TTC549 (cell line): Measurements from ENCODE around the gene CFAP52.
"Not testable (repeated sequence)": the region's sequence is repeated elsewhere in the genome, so short reads cannot be mapped to it uniquely, and the experiment has no call there.

ENCODE experiments used
- FAIRE-seq: peaks from 2 replicates; lab custom pipeline; 2012; peaks lifted over from hg19 to GRCh38; lab: Jason Lieb, UNC

Gene CFAP52

DNA sequence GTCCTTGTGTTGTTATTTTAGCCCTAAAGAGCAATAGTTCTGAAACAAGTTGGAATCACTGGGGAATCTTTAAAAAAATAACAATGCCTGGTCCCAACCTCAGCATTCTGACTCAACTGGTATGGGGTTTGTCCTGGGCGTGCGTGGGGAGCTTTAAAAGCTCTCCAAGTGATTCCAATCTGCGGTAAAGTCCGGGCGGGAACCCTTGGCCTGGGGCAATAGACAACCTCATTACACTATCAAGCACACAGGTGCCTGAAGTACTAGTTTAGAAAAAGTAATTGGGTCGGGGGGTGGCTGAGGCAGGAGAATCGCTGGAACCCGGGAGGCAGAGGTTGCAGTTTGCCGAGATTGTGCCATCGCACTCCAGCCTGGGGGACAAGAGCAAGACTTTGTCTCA lies 5.2 kb upstream of the CFAP52 start:
- FAIRE-seq = no peak

DNA sequence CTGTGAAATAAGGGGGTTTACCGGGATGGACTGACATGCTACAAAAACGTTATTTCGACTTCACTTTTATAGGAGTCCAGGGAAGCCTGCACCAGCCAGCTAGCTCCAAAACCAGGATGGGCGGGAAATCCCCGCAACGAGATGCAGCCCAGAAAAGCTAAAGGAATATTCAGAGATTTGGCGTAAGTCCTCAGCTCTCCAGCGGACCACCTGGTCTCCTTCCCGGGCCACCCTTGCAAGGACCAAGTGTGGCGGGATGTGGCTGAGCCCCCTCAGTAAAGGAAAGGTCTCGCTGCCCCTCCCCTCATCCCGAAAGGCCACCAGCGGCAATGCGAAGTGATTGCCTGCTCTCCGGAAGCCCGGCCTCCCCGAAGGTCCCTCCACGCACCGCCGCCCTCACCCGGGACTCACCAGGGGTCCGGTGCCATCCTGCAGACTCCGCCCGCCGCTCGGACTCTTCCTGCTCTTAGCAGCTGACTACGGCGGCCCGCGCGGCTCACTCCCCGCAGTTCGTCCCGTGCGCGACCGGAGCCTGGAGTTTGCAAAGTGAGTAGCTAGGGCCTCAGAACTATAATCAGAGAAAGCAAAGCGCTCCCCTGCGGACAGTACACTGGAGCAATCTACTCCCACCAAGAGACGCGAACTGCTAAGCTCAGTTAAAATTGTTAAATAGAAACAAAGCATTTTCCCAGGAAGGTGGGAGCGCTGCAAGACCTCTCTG lies 901 bp upstream of the CFAP52 start, which contains the start of gene STX8:
Gene STX8 (minus strand): TSS at position 440 of the 721 bp plus-strand sequence. CDS start 12 bp downstream, at position 428.
- peak; percentile 39 for FAIRE-seq

DNA sequence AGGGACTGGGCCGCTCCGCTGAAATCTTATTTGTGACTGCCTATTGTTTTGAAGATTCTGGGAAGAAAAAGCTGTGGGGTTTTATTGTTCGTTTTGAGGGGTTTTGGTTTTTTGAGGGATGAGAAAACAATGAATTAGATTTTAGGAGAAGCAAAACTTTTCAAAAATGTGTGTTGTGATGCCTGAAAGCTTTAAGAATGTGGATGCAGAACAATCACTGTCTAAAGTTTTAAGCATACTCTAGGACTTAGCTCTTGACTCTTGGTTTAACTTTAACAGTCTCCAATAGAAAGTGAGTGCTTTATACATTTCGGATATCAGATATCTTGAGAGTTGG lies 899 bp downstream of the CFAP52 start:
- FAIRE-seq = no peak

DNA sequence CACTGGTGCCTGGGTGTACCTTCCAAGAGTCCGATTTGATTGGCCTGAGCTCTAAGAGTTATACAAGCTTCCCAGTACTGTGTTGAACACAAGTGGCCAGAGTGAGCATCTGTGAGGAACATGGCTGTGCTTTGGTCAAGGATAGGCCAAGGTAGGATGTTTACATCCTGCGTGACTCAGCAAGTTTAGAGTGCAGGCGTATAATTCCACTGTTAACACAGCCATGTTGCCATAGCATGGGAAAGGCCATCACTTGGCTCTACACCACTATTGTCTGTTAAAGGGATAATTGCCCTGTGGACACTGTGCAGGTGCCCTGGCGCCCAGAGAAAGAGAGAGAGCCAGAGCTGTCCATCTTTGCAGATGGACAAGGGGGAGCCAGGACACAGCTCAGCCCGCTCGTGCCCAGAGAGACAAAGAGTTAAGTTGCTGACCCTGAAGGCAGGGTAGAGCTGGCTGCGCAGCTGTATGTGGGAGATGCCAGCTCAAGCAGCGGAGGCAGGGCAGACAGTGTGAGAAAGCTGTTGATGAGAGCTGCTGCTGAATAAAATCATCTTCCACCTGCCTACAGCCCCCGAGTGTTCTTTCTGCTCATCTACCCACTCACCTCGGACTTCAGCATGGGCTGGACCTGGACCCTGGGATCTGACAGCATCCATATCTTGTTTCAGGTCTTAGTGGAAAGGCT lies 11.7 kb downstream of the CFAP52 start:
- no peak for FAIRE-seq

DNA sequence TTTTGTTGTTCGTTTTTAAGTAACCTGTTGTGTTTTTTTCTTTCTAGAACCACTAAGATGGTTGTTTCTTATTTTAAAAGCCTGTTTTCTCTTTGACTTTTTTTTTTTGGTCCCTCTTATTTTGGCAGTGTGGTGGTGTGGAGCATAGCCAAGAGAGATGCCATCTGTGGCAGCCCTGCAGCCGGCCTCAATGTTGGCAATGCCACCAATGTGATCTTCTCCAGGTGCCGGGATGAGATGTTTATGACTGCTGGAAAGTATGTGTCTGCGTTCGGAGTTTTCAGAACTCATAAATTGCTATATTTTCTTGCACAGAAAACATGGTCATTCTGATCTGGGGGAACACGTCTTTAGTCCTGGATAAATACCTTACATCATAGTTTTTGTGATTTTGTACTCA lies 17.6 kb downstream of the CFAP52 start:
- FAIRE-seq = no peak

DNA sequence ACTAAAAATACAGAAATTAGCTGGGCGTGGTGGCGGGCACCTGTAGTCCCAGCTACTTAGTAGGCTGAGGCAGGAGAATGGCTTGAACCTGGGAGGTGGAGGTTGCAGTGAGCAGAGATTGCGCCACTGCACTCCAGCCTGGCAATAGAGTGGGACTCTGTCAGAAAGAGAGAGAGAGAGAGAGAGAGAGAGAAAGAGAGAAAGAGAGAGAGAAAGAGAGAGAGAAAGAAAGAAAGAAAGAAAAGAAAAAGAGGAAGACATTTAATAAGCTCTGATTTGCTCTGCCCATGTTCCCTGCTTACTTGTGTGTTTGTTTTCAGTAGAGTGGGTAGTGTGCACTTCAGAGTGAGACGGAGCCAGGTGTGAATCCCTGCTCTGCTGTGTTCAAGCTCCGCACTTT lies 21.2 kb downstream of the CFAP52 start:
- not testable (repeated sequence) for FAIRE-seq

DNA sequence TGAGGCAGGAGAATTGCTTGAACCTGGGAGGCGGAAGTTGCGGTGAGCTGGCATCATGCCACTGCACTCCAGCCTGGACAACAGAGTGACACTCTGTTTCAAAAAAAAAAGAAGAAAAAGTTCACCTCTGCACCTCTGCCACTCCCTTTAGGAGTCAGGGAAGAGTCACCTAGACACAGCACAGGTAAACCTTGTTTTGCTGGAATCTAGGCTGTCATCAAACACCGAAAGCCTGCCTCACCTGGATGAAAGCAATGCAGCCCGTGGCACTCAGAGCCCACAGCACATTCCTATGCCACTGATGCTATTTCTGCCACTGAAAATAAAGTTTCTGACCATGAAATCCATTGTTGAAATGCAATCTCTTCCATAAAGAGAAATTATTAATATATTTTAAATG lies 22.2 kb downstream of the CFAP52 start:
- no peak for FAIRE-seq

DNA sequence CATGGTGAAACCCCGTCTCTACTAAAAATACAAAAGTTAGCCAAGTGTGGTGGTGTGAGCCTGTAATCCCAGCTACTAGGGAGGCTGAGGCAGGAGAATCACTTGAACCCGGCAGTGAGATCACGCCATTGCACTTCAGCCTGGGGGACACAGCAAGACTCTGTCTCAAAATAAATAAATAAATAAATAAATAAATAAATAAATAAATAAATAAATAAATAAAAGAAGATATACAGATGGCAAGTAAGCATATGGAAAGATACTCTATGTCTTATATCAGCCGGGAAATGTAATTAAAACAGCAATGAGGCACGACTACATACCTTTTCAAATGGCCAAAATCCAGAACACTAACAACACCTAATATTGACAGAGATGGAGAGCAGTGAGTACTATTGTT lies 28.1 kb downstream of the CFAP52 start:
- FAIRE-seq = not testable (repeated sequence)

DNA sequence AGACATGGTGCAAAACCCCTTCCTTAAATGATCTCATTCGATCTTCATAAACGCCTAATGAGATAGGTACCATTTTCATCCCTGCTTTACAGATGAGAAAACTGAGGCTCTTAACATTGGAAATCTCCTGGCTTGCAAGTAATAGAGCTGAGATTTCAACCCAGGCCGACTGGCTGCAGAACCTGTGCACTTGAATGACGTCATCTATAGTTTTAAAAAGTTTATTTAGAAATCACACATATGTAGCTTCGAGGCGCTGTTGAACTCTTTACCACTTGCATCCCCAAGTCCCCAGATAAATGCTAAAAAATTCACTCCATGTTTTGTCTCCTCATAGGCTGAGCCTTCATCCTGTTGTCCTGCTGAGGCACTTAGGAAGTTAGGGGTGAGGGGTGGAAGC lies 30.0 kb downstream of the CFAP52 start:
- FAIRE-seq = no peak

DNA sequence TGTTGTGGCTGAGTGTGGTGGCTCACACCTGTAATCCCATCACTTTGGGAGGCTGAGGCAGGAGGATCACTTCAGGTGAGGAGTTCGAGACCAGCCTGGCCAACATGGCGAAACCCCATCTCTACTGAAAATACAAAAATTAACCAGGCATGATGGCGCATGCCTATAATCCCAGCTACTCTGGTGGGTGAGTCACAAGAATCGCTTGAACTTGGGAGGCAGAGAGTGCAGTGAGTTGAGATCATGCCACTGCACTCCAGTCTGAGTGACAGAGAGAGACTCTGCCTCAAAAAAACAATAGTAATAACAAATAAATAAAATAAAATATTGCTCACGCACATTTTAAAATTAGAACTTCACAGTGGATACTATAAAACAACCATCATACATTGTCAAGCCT lies 30.6 kb downstream of the CFAP52 start:
- not testable (repeated sequence) for FAIRE-seq

DNA sequence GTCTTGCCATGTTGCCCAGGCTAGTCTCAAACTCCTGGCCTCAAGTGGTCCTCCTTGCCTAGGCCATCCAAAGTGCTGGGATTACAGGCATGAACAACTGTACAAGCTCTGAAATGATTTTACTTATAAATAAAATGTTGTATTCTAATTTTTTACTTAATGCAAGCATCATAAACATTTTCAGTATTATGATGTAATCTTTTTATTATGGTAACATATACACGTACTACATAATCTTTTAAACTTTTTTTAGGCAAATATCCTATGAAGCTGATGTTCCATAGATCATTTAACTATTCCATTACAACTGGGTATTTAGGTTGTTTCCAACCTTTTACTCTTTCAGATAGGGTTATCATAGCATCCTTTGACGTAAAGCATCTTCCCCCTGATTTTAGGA lies 35.1 kb downstream of the CFAP52 start:
- no peak for FAIRE-seq

DNA sequence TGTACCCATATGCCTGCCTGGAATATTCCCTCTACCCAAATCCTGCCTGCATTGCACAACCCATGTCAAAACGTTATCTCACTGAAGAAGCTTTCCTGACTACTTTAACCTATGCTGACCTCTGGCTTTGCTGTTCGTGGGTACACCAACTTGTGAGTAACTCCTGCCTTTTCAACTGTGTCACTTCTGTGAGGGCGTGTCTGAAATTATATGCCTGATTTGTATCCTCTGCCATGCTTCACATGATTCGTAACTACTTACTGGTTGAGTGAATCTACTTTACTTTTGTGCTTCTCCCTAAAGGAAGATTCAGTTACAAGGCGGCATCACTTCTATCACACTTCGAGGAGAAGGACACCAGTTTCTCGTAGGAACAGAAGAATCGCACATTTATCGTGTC lies 35.6 kb downstream of the CFAP52 start:
- no peak for FAIRE-seq

DNA sequence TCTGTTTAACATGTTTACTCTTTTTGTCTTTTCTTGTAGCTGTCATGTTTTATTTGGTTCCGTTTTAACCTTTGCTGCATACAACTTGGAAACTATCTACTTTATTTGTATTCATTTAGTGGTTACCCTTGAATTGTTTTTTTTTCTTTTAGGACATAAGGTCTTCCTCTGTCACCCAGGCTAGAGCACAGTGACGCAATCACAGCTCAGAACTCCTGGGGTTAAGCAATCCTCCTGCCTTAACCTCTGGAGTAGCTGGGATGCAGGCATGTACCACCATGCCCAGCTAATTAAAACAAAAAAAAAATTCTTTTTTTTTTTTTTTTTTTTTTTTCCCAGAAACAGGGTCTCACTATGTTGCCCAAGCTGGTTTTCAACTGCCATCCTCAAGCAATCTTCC lies 39.0 kb downstream of the CFAP52 start:
- no peak for FAIRE-seq

DNA sequence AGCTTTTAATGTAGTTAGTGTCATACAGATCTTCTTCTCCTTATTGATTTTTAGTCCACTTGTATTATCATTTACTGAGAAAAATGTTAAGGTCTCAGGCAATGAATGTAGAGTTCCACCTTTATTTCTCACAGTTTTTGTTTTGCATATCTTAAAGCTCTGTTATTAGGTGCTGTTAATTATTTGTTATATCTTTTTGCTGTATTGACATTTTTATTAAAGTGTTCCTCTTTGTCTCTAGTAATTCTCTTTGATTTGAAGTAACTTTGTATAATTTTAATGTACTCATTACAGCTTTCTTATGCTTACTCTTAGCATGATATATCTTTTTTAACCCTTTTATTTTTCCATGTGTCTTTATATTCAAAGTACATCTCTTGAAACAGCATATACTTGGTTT lies 46.5 kb downstream of the CFAP52 start:
- FAIRE-seq = no peak

DNA sequence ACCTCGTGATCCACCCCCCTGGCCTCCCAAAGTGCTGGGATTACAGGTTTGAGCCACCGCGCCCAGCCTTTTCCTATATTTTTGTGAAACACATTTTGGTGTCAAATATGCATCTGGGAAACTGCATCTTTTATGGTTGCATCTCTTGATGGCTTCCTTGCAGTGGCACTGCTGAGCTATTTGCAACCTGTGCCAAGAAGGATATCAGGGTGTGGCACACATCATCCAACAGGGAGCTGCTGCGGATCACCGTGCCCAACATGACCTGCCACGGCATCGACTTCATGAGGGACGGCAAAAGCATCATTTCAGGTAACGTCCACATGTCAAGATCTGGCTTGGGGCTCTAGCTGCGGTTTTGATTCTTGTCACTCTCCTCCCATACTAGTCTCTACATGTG lies 52.1 kb downstream of the CFAP52 start:
- no peak for FAIRE-seq

DNA sequence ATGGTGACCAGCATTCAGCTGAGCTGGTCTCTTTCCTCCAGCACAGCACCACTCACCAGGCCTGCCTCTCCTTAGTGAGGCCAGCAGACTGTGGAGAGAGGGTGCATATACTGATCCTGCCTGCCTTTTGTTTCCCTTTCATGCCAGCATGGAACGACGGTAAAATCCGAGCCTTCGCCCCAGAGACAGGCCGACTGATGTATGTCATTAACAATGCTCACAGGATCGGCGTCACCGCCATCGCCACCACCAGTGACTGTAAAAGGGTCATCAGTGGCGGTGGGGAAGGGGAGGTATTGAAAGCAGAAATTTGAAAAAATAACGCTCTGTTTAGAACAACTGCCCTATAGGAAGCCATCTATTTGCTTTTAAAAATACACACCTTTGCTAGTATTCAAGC lies 56.3 kb downstream of the CFAP52 start:
- no peak for FAIRE-seq

DNA sequence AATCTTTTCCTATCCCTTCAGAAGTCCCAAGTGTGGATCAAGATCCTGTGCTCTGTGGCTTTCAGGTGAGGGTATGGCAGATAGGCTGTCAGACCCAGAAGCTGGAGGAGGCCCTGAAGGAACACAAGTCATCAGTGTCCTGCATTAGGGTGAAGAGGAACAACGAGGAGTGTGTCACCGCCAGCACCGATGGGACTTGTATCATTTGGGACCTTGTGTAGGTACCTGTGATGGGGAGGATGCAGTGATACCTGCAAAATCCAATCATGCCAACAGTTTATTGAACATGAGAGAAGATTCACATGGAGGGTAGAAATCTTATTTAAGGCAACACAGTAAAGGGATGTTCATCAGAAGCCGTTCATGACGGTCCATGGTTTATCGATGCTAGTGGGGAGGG lies 58.9 kb downstream of the CFAP52 start:
- no peak for FAIRE-seq

DNA sequence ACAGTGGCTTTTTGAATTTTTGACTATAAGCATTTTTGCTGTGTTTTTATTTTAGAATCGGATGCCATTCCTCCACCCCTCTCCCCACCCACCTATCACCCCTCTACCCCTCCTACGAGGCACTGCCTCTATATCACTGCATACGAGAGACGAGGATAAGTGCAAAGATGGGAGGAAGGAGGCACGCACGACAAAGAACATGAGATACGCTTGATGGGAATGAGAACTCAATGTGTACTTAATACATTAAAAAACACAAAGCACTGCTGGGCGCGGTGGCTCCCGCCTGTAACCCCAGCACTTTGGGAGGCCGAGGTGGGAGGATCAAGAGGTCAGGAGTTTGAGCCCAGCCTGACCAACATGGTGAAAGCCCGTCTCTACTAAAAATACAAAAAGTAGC lies 60.1 kb downstream of the CFAP52 start:
- FAIRE-seq = no peak

DNA sequence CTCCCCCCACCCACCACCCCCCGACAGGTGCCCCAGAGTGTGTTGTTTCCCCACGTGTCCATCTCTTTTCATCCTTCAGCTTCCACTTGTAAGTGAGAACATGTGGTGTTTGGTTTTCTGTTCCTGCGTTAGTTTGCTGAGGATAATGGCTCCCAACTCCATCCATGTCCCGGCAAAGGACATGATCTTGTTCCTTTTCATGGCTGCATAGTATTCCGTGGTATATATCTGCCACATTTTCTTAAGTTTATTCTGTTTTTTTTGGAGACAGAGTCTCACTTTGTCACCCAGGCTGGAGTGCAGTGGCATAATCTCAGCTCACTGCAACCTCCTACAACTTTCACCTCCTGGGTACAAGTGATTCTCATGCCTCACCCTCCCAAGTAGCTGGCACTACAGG lies 63.9 kb downstream of the CFAP52 start:
- not testable (repeated sequence) for FAIRE-seq

DNA sequence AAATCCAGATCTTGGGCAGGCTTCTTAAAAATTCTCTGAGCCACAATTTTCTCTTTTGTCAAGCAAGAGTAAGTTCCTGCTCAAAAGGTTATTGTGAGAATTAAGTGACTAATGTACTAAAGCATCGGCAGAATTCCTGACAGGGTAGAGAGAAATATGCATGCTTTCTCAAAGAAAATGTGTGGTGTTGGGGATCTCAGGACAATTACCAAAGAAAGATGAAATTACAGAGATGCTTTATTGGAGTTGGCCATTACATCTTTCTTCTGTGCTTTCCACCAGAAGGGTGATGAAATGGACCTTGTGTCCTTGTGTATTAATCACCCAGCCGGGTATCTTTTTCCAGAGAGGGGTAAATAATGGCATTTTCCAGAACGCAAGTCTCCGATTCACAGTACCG lies 67.2 kb downstream of the CFAP52 start:
- FAIRE-seq = no peak

DNA sequence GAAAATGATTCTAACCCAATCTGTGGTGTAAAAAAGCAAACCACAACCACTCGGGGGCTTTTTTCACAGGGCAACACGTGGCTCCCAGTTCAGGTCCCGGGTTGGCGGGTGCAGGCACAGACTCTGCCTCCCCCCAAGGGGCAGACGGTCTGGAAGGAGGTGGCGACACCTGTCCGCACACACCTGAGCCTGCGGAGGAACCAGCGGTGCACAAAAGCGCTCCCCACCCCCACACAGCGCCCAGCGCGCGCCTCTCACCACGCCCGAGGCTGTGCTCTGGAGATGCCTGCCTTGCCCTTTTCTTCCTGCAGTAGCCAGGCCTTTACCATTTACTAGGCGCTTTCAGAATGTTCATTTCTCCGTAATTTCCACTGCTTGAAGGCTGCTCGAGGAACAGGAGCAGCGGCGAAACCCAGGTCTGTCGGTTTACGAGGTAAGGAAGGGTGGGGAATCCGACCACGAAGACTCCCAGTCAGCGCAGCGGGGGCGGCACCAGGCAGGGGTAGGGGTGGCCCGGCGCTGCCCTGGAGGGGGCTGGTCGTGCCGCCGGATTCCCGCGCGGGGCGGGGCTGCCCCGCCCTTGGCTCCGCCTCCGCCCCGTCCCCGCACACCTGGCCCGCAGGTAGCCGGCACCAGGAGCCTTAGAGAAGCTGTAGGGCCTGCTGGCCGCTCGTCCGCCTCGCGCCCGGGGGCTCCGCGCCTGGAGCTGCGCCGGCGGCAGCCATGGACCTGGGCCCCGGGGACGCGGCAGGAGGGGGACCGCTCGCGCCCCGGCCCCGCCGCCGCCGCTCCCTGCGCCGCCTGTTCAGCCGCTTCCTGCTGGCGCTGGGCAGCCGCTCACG lies 68.7 kb downstream of the CFAP52 start, which contains the start of gene USP43:
Gene USP43 (plus strand): TSS at position 608 of the 842 bp plus-strand sequence. CDS start 116 bp downstream, at position 724.
- FAIRE-seq = no peak

DNA sequence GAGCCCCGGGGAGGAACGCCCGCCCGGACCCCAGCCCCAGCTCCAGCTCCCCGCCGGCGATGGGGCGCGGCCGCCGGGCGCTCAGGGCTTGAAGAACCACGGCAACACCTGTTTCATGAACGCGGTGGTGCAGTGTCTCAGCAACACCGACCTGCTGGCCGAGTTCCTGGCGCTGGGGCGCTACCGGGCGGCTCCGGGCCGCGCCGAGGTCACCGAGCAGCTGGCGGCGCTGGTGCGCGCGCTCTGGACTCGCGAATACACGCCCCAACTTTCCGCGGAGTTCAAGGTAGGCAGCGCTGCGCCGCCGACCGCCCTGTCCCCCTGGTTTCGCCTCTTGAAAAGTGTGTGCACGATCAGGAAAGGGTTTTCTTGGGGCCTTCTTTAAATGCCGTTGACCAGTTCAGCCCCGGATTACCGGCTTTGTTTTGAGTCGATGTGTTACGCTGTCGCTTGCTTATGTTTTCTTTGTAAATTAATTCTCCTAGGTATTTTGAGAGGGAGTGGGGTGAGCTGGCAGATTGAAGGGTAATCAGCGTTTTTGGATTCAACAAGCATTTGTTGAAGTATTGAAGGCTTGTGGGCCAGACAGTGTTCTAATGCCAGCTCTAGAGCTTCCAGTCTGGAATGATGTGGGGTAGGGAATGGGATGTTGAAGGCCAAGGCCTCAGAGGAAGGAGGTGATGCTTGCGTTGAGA lies 69.6 kb downstream of the CFAP52 start:
- FAIRE-seq = no peak

DNA sequence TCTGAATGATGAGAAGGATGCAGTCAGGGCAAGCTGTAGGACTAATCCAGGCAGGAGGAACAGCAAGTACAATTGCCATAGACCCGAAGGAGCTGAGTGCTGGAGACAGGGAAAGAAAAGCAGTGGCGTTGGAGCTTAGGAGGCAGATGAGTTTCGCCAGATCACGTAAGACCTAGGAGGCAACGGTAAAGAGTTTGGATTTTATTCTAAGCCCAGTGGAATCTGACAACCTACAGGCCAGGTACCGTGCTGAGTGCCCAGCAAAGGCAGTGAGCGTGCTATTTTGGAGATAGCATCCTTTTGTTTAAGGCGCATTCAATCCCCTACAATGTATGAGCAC lies 70.1 kb downstream of the CFAP52 start:
- FAIRE-seq = no peak
